GM12801 (cell line): ENCODE data around the gene PLEKHN1.

Experiments
- CTCF ChIP-seq: IDR thresholded peaks from one replicate; pipeline ENCODE4 v1.5.1; 2011; ENCODE audit warnings: control low read depth; ENCODE audit not compliant: insufficient read length; ENCODE audit errors: extremely low read depth

Gene PLEKHN1

GRCh38 chr1:927234-927633 lies 39.0 kb upstream of the PLEKHN1 start:
- no peak for TF ChIP-seq CTCF

- no peak for TF ChIP-seq CTCF
Measured at GRCh38 chr1:927748-928147, 38.5 kb upstream of the PLEKHN1 start.

GRCh38 chr1:928825-929661 lies 37.2 kb upstream of the PLEKHN1 start:
- no peak for TF ChIP-seq CTCF

- TF ChIP-seq CTCF, result no peak
Measured at GRCh38 chr1:929712-930632, 36.3 kb upstream of the PLEKHN1 start.

GRCh38 chr1:930633-931138 lies 35.6 kb upstream of the PLEKHN1 start:
- no peak for TF ChIP-seq CTCF

GRCh38 chr1:931380-932172 lies 34.7 kb upstream of the PLEKHN1 start:
- TF ChIP-seq CTCF, result no peak
